Measurements from ENCODE around the gene CLPTM1L. TPM values are rescaled to one million over a fixed set of nuclear protein-coding genes. Genes with fewer than 3 reads are reported as not detected.
"Not testable (repeated sequence)": the region's sequence is repeated elsewhere in the genome, so short reads cannot be mapped to it uniquely, and the experiment has no call there.

CLPTM1L gene
- total RNA-seq, 2 donors from 2014 or later: 117 to 155 TPM

- peaks cover 14 to 23% of the 10 kb centered on the region in 2 donors for H3K4me1 ChIP-seq (ENCODE audit: control insufficient read depth in 1 of 2, low read depth in 2 of 2)
- no peaks in the 10 kb centered on the region for H3K9me3 ChIP-seq
- ATAC-seq (ENCODE audit: insufficient number of reproducible peaks, low FRiP score, low read depth) (no peak), DNase-seq (ENCODE audit: low spot score) (no peak)
- no peak overlapping the region for H3K27ac ChIP-seq
- no peak overlapping the region for H3K4me3 ChIP-seq
- no peaks in the 10 kb centered on the region for H3K27me3 ChIP-seq (replicated peaks; ENCODE audit: insufficient read depth)
- peaks cover 34% of the 10 kb centered on the region for H3K36me3 ChIP-seq
- no peak for TF ChIP-seq CTCF (IDR thresholded peaks at IDR 0.05)
Observed at GRCh38 chr5:1342268-1342667, 2.6 kb downstream of the CLPTM1L start.

- H3K27me3 ChIP-seq (replicated peaks; ENCODE audit: insufficient read depth): no peaks in the 10 kb centered on the region
- ATAC-seq (ENCODE audit: insufficient number of reproducible peaks, low FRiP score, low read depth): no peak
- TF ChIP-seq CTCF (IDR thresholded peaks at IDR 0.05): no peak
Observed at GRCh38 chr5:1341863-1342262, 3.0 kb downstream of the CLPTM1L start.

GRCh38 chr5:1339818-1340210 lies 5.1 kb downstream of the CLPTM1L start:
- H3K36me3 ChIP-seq: peaks cover 52% of the 10 kb centered on the region
- DNase-seq (ENCODE audit: low spot score); ATAC-seq (ENCODE audit: insufficient number of reproducible peaks, low FRiP score, low read depth): not testable (repeated sequence)

More at GRCh38 chr5:1341863-1342262, 3.0 kb downstream of the CLPTM1L start:
- DNase-seq (ENCODE audit: low spot score): no peak
- H3K9me3 ChIP-seq: no peaks in the 10 kb centered on the region
- no peak overlapping the region for H3K27ac ChIP-seq
- H3K36me3 ChIP-seq: peaks cover 38% of the 10 kb centered on the region
- peaks cover 14 to 23% of the 10 kb centered on the region in 2 donors for H3K4me1 ChIP-seq (ENCODE audit: control insufficient read depth in 1 of 2, low read depth in 2 of 2)
- no peak overlapping the region for H3K4me3 ChIP-seq

GRCh38 chr5:1339139-1339817 lies 5.6 kb downstream of the CLPTM1L start:
- peaks cover 7 to 11% of the 10 kb centered on the region in 2 donors for H3K4me1 ChIP-seq (ENCODE audit: control insufficient read depth in 1 of 2, low read depth in 2 of 2)
- not testable (repeated sequence) for H3K27me3 ChIP-seq (replicated peaks; ENCODE audit: insufficient read depth); H3K27ac ChIP-seq; DNase-seq (ENCODE audit: low spot score); ATAC-seq (ENCODE audit: insufficient number of reproducible peaks, low FRiP score, low read depth); H3K4me3 ChIP-seq; H3K9me3 ChIP-seq
- peaks cover 56% of the 10 kb centered on the region for H3K36me3 ChIP-seq

More at GRCh38 chr5:1339818-1340210, 5.1 kb downstream of the CLPTM1L start:
- H3K4me3 ChIP-seq; H3K27me3 ChIP-seq (replicated peaks; ENCODE audit: insufficient read depth); H3K9me3 ChIP-seq; H3K27ac ChIP-seq: not testable (repeated sequence)
- H3K4me1 ChIP-seq (ENCODE audit: control insufficient read depth in 1 of 2, low read depth in 2 of 2): peaks cover 7 to 11% of the 10 kb centered on the region in 2 donors

GRCh38 chr5:1338506-1339070 lies 6.3 kb downstream of the CLPTM1L start:
- Histone ChIP-seq H3K4me3 (no peak overlapping the region), H3K9me3 (no peaks in the 10 kb centered on the region), H3K27ac (no peak overlapping the region), H3K27me3 (replicated peaks; ENCODE audit: insufficient read depth) (no peaks in the 10 kb centered on the region), H3K36me3 (peaks cover 62% of the 10 kb centered on the region), H3K4me1 (ENCODE audit: control insufficient read depth in 1 of 2, low read depth in 2 of 2) (peaks cover 3 to 4% of the 10 kb centered on the region in 2 donors)
- ATAC-seq (ENCODE audit: insufficient number of reproducible peaks, low FRiP score, low read depth) (no peak), DNase-seq (ENCODE audit: low spot score) (no peak)
- TF ChIP-seq CTCF (IDR thresholded peaks at IDR 0.05): no peak

- no peak for ATAC-seq (ENCODE audit: insufficient number of reproducible peaks, low FRiP score, low read depth)
- H3K4me3 ChIP-seq: no peak overlapping the region
- no peak for DNase-seq (ENCODE audit: low spot score)
- no peaks in the 10 kb centered on the region for H3K9me3 ChIP-seq
- H3K27ac ChIP-seq: no peak overlapping the region
- no peaks in the 10 kb centered on the region for H3K27me3 ChIP-seq (replicated peaks; ENCODE audit: insufficient read depth)
- no peaks in the 10 kb centered on the region for H3K4me1 ChIP-seq (ENCODE audit: control insufficient read depth in 1 of 2, low read depth in 2 of 2)
- peaks cover 66% of the 10 kb centered on the region for H3K36me3 ChIP-seq
- TF ChIP-seq CTCF (IDR thresholded peaks at IDR 0.05): no peak
Observed at GRCh38 chr5:1338196-1338490, 6.8 kb downstream of the CLPTM1L start.
